Keratinocyte (primary cell): Measurements from ENCODE around the gene FUZ. TPM values are rescaled to one million over a fixed set of nuclear protein-coding genes. Genes with fewer than 3 reads are reported as not detected.

ENCODE experiments used
- DNase-seq: peaks from one replicate; pipeline ENCODE4 v3.0.0-alpha.2; 2011; ENCODE audit warnings: low read depth, missing footprints, low spot score
- FAIRE-seq: peaks from 2 replicates; lab custom pipeline; 2011; peaks lifted over from hg19 to GRCh38; lab: Jason Lieb, UNC
- H2AFZ ChIP-seq: 2 replicates; pipeline ENCODE4 v1.6.0; 2012; ENCODE audit warnings: low read length, control low read depth, inconsistent platforms; ENCODE audit not compliant: control insufficient read depth
- H3K27ac ChIP-seq: 2 replicates; pipeline ENCODE4 v1.5.1; 2011; ENCODE audit warnings: low read length; ENCODE audit not compliant: control insufficient read depth, insufficient read depth
- H3K27me3 ChIP-seq: 3 replicates; pipeline ENCODE4 v1.6.0; 2011; ENCODE audit warnings: low read length; ENCODE audit not compliant: control insufficient read depth, insufficient read depth; ENCODE audit errors: extremely low read depth
- H3K36me3 ChIP-seq, 2 experiments: 2 replicates in 1 of 2; 3 replicates in 1 of 2; pipeline ENCODE4 v1.5.1; 2011; ENCODE audit warnings: low read length in 2 of 2, mild to moderate bottlenecking in 1 of 2; ENCODE audit not compliant: control insufficient read depth in 2 of 2, insufficient read depth in 2 of 2; ENCODE audit errors: extremely low read depth in 1 of 2
- H3K4me1 ChIP-seq: 3 replicates; pipeline ENCODE4 v1.5.1; 2011; ENCODE audit warnings: low read length; ENCODE audit not compliant: control insufficient read depth, insufficient read depth; ENCODE audit errors: extremely low read depth
- H3K4me2 ChIP-seq: 3 replicates; pipeline ENCODE4 v1.6.0; 2011; ENCODE audit warnings: low read depth, low read length; ENCODE audit not compliant: control insufficient read depth, insufficient read depth; ENCODE audit errors: extremely low read depth
- H3K4me3 ChIP-seq, 3 experiments: fragments of 200-600 bp in 1 of 3; sonication (generic) in 1 of 3; 2 replicates in 2 of 3; 3 replicates in 1 of 3; pipeline ENCODE4 v1.5.1; 2011 to 2016; ENCODE audit warnings: low read length in 3 of 3, mild to moderate bottlenecking in 3 of 3, control low read depth in 2 of 3, inconsistent platforms in 1 of 3, low read depth in 1 of 3, mixed read lengths in 1 of 3, mixed run types in 1 of 3, moderate library complexity in 1 of 3; ENCODE audit not compliant: control insufficient read depth in 2 of 3, insufficient read depth in 2 of 3; ENCODE audit errors: extremely low read depth in 1 of 3
- H3K79me2 ChIP-seq: 2 replicates; pipeline ENCODE4 v1.6.0; 2012; ENCODE audit warnings: low read length; ENCODE audit not compliant: control insufficient read depth, insufficient read depth
- H3K9ac ChIP-seq: 3 replicates; pipeline ENCODE4 v1.6.0; 2011; ENCODE audit warnings: low read length; ENCODE audit not compliant: control insufficient read depth, insufficient read depth; ENCODE audit errors: extremely low read depth
- H3K9me1 ChIP-seq: 3 replicates; pipeline ENCODE4 v1.6.0; 2011; ENCODE audit warnings: low read length; ENCODE audit not compliant: control insufficient read depth, insufficient read depth; ENCODE audit errors: extremely low read depth
- H3K9me3 ChIP-seq: 2 replicates; pipeline ENCODE4 v1.5.1; 2012; ENCODE audit warnings: low read depth, low read length; ENCODE audit not compliant: control insufficient read depth
- H4K20me1 ChIP-seq: 3 replicates; pipeline ENCODE4 v1.6.0; 2011; ENCODE audit warnings: low read length; ENCODE audit not compliant: control insufficient read depth, insufficient read depth; ENCODE audit errors: extremely low read depth
- EZH2 ChIP-seq: IDR thresholded peaks from one replicate; pipeline ENCODE4 v1.6.1; 2012; ENCODE audit warnings: inconsistent platforms, mild to moderate bottlenecking, low read length, moderate library complexity
- dilution Hi-C: fragments of 300-500 bp; cut with MboI; formaldehyde crosslinking; loops from one replicate; pipeline ENCODE4 v1.7.0; 2020; ENCODE audit warnings: low sequenced_read_pairs; ENCODE audit not compliant: extremely low pct_ligation_motif_present
- polyA plus RNA-seq, 5 experiments: library from polyadenylated mRNA; depleted of rRNA in 3 of 5; stranded (reverse) in 3 of 5; stranded (forward) in 1 of 5; unstranded in 1 of 5; fragments of >200 nt; gene quantifications; 1 replicate in 1 of 5; 2 replicates in 3 of 5; 3 replicates in 1 of 5; pipeline versions ENCODE4 v1.2.1 to v1.2.3, GENCODE V29; 2011 to 2012; ENCODE audit warnings: missing spikeins in 2 of 5, low read depth in 1 of 5, low replicate concordance in 1 of 5
- TF ChIP-seq, protein P1 (sequence below), 3 experiments: IDR thresholded peaks in 1 of 3; conservative IDR thresholded peaks in 1 of 3; optimal IDR thresholded peaks in 1 of 3; 2 replicates in 2 of 3; 3 replicates in 1 of 3; pipeline versions ENCODE3 to v1.5.1; 2011; ENCODE audit warnings: low read length in 3 of 3, mild to moderate bottlenecking in 3 of 3, moderate library complexity in 2 of 3, control low read depth in 1 of 3, inconsistent platforms in 1 of 3; ENCODE audit not compliant: insufficient read depth in 2 of 3; ENCODE audit errors: extremely low read depth in 1 of 3

FUZ gene
- polyA plus RNA-seq, 1 donor (not counting 4 experiments of a cell fraction or from before 2014, with no cell fraction given): 3.7 TPM

DNA sequence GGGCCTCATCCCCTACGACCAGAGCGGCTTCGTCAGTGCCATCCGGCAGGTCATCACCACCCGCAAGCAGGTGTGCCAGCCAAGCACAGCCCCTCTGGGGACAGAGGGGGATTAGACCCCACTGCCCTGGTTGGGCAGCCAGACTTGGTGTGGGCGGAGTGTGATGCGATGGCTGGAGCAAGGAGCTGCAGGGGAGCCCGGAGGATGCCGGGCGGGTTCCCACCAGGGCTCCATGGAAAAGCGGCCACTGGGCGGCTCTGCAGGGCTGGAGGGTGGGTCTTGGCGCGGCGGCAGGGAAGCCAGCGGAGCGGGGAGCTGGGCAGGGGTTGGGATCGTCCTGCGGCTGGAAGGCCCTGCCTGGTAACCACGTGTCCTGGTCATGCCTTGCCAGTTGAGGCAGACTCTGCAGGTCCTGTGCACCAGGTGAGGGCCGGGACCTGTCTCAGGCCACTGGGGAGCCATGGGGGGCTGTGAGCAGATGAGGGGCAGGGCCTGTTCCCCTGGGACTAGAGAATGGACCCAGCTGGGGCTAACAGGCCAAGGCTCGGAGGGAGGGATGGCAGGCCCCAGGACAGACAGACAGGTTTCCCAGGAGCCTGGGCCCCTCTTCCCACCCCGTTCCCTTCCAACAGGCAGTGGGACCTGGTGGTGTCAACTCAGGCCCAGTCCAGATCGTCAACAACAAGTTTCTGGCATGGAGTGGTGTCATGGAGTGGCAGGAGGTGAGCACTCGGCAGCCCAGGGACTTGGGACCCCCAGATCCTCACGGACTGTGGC is 44.2 kb upstream of the FUZ start:
- DNase-seq (no peak), FAIRE-seq (no peak)
- H3K4me3 ChIP-seq: no peak overlapping the region
- no peaks in the 10 kb centered on the region for H3K9me3 ChIP-seq
- H3K27me3 ChIP-seq: no peaks in the 10 kb centered on the region
- peaks cover 22 to 37% of the 10 kb centered on the region in 2 experiments for H3K36me3 ChIP-seq
- no peak overlapping the region for H2AFZ ChIP-seq
- no peak overlapping the region for H3K27ac ChIP-seq
- H4K20me1 ChIP-seq: peaks cover 7% of the 10 kb centered on the region
- peaks cover 13% of the 10 kb centered on the region for H3K4me1 ChIP-seq
- no peak overlapping the region for H3K4me2 ChIP-seq
- no peaks in the 10 kb centered on the region for H3K9me1 ChIP-seq
- no peak overlapping the region for H3K9ac ChIP-seq
- TF ChIP-seq, protein P1, sequence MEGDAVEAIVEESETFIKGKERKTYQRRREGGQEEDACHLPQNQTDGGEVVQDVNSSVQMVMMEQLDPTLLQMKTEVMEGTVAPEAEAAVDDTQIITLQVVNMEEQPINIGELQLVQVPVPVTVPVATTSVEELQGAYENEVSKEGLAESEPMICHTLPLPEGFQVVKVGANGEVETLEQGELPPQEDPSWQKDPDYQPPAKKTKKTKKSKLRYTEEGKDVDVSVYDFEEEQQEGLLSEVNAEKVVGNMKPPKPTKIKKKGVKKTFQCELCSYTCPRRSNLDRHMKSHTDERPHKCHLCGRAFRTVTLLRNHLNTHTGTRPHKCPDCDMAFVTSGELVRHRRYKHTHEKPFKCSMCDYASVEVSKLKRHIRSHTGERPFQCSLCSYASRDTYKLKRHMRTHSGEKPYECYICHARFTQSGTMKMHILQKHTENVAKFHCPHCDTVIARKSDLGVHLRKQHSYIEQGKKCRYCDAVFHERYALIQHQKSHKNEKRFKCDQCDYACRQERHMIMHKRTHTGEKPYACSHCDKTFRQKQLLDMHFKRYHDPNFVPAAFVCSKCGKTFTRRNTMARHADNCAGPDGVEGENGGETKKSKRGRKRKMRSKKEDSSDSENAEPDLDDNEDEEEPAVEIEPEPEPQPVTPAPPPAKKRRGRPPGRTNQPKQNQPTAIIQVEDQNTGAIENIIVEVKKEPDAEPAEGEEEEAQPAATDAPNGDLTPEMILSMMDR (optimal IDR thresholded peaks at IDR 0.05 in 1 of 3, IDR thresholded peaks at IDR 0.05 in 1 of 3, conservative IDR thresholded peaks at IDR 0.05 in 1 of 3; ENCODE audit: extremely low read depth in 1 of 3, insufficient read depth in 2 of 3, low read length in 3 of 3): no peak
- no peak for TF ChIP-seq EZH2
- dilution Hi-C loops: no loop called here
- H3K79me2 ChIP-seq: peaks cover 19% of the 10 kb centered on the region

DNA sequence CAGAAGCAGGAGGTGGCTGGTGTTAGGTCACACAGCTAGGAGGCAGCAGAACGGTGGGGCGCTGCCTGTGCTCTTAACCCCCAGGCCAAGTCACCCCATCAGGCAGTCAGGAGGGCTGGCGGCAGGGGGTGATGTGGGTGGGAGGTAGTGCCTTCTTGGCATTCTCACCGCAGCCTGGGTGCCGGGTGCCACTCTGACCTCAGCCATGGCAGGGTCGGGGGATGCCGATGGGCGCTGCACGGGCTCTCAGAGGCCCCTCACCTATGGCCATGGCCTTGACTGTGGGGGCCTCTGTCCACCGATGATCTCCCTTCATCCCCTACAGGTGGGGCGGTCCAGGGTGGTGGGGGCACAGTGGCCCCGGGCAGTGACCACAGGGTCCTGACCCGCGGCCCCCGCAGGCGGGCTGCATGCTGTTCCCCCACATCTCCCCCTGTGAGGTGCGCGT is 43.5 kb upstream of the FUZ start:
- Histone ChIP-seq H3K79me2 (peaks cover 22% of the 10 kb centered on the region), H3K36me3 (peaks cover 22 to 33% of the 10 kb centered on the region in 2 experiments), H3K4me3 (no peak overlapping the region), H3K9ac (no peak overlapping the region), H3K27me3 (no peaks in the 10 kb centered on the region), H3K9me1 (no peaks in the 10 kb centered on the region), H4K20me1 (peaks cover 7% of the 10 kb centered on the region), H3K27ac (no peak overlapping the region), H3K9me3 (no peaks in the 10 kb centered on the region), H3K4me2 (no peak overlapping the region), H3K4me1 (peaks cover 16% of the 10 kb centered on the region), H2AFZ (no peak overlapping the region)
- TF ChIP-seq, protein P1 (optimal IDR thresholded peaks at IDR 0.05 in 1 of 3, IDR thresholded peaks at IDR 0.05 in 1 of 3, conservative IDR thresholded peaks at IDR 0.05 in 1 of 3; ENCODE audit: extremely low read depth in 1 of 3, insufficient read depth in 2 of 3, low read length in 3 of 3): peak in 1 of 3 experiments; percentile 2
- TF ChIP-seq EZH2: no peak
- dilution Hi-C loops: no loop called here
- DNase-seq: no peak
- no peak for FAIRE-seq
